ENCODE measurements around the gene OR2A5. TPM values are rescaled to one million over a fixed set of nuclear protein-coding genes. Genes with fewer than 3 reads are reported as not detected.

OR2A5 gene
- total and polyA plus RNA-seq, 2 of the 8 experiments (the other 6 are each of a cell fraction or from before 2014, with no cell fraction given) = not detected

- Histone ChIP-seq H3K18ac (ENCODE audit: extremely low read depth, low read length) (no peak within 1 kb of the TSS), H2BK15ac (ENCODE audit: low read length) (no peak within 1 kb of the TSS), H3K9ac (replicated peaks in 1 of 4; ENCODE audit: extremely low read depth in 1 of 4, low read depth in 3 of 4, low read length in 3 of 4) (no peak within 1 kb of the TSS), H3K4me1 (replicated peaks in 1 of 4; ENCODE audit: control insufficient read depth in 3 of 4, insufficient read depth in 4 of 4, low read length in 3 of 4) (no peaks in the 10 kb centered on the region), H3K27ac (ENCODE audit: low read depth, low read length) (no peak within 1 kb of the TSS), H4K8ac (ENCODE audit: extremely low read depth, insufficient read depth, low read length) (no peak within 1 kb of the TSS), H3K23me2 (ENCODE audit: low read depth, low read length) (no peaks in the 10 kb centered on the region), H3K36me3 (ENCODE audit: control insufficient read depth in 2 of 4, insufficient read depth in 4 of 4, low read length in 3 of 4) (no peaks in the 10 kb centered on the region), H3K14ac (ENCODE audit: insufficient read length) (no peak within 1 kb of the TSS), H3K56ac (replicated peaks; ENCODE audit: insufficient read length, low read depth, low read length) (no peak within 1 kb of the TSS), H4K5ac (ENCODE audit: insufficient read length, low read depth, low read length) (no peak within 1 kb of the TSS), H3K9me3 (ENCODE audit: insufficient read depth in 2 of 2, low read depth in 1 of 2, low read length in 1 of 2) (no peaks in the 10 kb centered on the region), H3K79me1 (ENCODE audit: low read depth, low read length) (no peaks in the 10 kb centered on the region), H3K27me3 (replicated peaks in 1 of 4; ENCODE audit: control insufficient read depth in 3 of 4, extremely low read depth in 1 of 4, insufficient read depth in 3 of 4, low read length in 3 of 4) (no peaks in the 10 kb centered on the region), H2AK5ac (ENCODE audit: low read depth, low read length) (no peak within 1 kb of the TSS), H2BK12ac (ENCODE audit: low read depth, low read length) (no peak within 1 kb of the TSS), H2BK20ac (ENCODE audit: low read length) (no peak within 1 kb of the TSS), H3K79me2 (ENCODE audit: control insufficient read depth in 1 of 2, insufficient read depth in 2 of 2, low read length in 2 of 2) (no peaks in the 10 kb centered on the region), H3K4ac (replicated peaks; ENCODE audit: insufficient read length, low read depth, low read length) (no peak within 1 kb of the TSS), H3K4me2 (ENCODE audit: insufficient read depth in 1 of 2, low read depth in 2 of 2, low read length in 2 of 2) (no peak within 1 kb of the TSS), H4K91ac (replicated peaks; ENCODE audit: insufficient read length, low read length) (no peak within 1 kb of the TSS), H3K4me3 (ENCODE audit: extremely low read depth in 1 of 4, insufficient read depth in 2 of 4, low read depth in 3 of 4, low read length in 4 of 4) (no peak within 1 kb of the TSS), H4K20me1 (replicated peaks in 1 of 2; ENCODE audit: control insufficient read depth in 1 of 2, insufficient read depth in 2 of 2, low read length in 2 of 2) (no peaks in the 10 kb centered on the region), H2AFZ (ENCODE audit: low read length) (no peak within 1 kb of the TSS), H2BK120ac (replicated peaks; ENCODE audit: low read depth, low read length) (no peak within 1 kb of the TSS), H3K23ac (ENCODE audit: insufficient read length) (no peak within 1 kb of the TSS), H2BK5ac (ENCODE audit: low read depth, low read length) (no peak within 1 kb of the TSS)
- no peak for DNase-seq (ENCODE audit: low read depth in 1 of 2, low spot score in 2 of 2)
- TF ChIP-seq TAF7 (optimal IDR thresholded peaks at IDR 0.05; ENCODE audit: borderline replicate concordance, low read depth, low read length) (no peak), CBX5 (IDR thresholded peaks at IDR 0.05; ENCODE audit: low read depth, low read length) (no peak), CTBP2 (IDR thresholded peaks at IDR 0.05; ENCODE audit: borderline replicate concordance, insufficient read depth, insufficient read length, low read length) (no peak), SP4 (IDR thresholded peaks at IDR 0.05; ENCODE audit: low read length) (no peak), ASH2L (IDR thresholded peaks at IDR 0.05; ENCODE audit: low read length) (no peak), YY1 (IDR thresholded peaks at IDR 0.05; ENCODE audit: low read depth, low read length) (no peak), SP1 (IDR thresholded peaks at IDR 0.05; ENCODE audit: low read depth, low read length) (no peak), PHF8 (conservative IDR thresholded peaks at IDR 0.05; ENCODE audit: low read depth, low read length) (no peak), FOSL1 (IDR thresholded peaks at IDR 0.05; ENCODE audit: insufficient read depth, low read depth, low read length) (no peak), CBX8 (IDR thresholded peaks at IDR 0.05; ENCODE audit: borderline replicate concordance, low read depth, low read length) (no peak), EP300 (IDR thresholded peaks at IDR 0.05; ENCODE audit: borderline replicate concordance in 1 of 2, low read depth in 2 of 2, low read length in 2 of 2) (no peak), EZH2 (IDR thresholded peaks at IDR 0.05; ENCODE audit: low read depth, low read length, severe bottlenecking) (no peak), TCF12 (IDR thresholded peaks at IDR 0.05; ENCODE audit: low read depth, low read length) (no peak), TAF1 (IDR thresholded peaks at IDR 0.05; ENCODE audit: low read depth, low read length) (no peak)
- POLR2A ChIA-PET (ENCODE audit: partially characterized antibody) = no interaction called here
- WGBS, 2 experiments (ENCODE audit: extremely low coverage in 1 of 2, insufficient coverage in 1 of 2, insufficient read length in 1 of 2, insufficient replicate concordance in 2 of 2, low coverage in 1 of 2, low lambda C conversion rate in 2 of 2, missing lambda C conversion rate in 1 of 2) = 70% methylated on average over 1 of the region's 1 CpG; no CpG with 5 or more reads in 1 of the 2 experiments
- no peak for FAIRE-seq
- CTCF ChIA-PET (ENCODE audit: partially characterized antibody) = interaction anchor here (1.6 kb wide), 1 partner anchor 59 kb away, joined by 5 read pairs; no protein-coding TSS in a partner anchor
Observed at GRCh38 chr7:144069511-144069910, 20.8 kb downstream of the OR2A5 start, which contains the start of gene OR2A25. OR2A25 (plus strand) TSS chr7:144069811; CDS start chr7:144074220, 4,409 bp downstream.

Measured in H1 (cell line).